GM12865 (cell line): Measurements from ENCODE around the gene AQP10.
"Not testable (repeated sequence)": the region's sequence is repeated elsewhere in the genome, so short reads cannot be mapped to it uniquely, and the experiment has no call there.

Experiments used
- DNase-seq: peaks from one replicate; pipeline ENCODE4 v3.0.0; 2010; ENCODE audit warnings: low read depth
- H3K4me3 ChIP-seq: 2 replicates; pipeline ENCODE4 v1.5.1; 2011; ENCODE audit warnings: mild to moderate bottlenecking, low read depth, low read length, control low read depth
- CTCF ChIP-seq: IDR thresholded peaks from 2 replicates; pipeline ENCODE4 v1.5.1; 2011; ENCODE audit warnings: low read length, control low read depth, low read depth, inconsistent platforms; ENCODE audit not compliant: insufficient read depth; ENCODE audit errors: missing control alignments

Gene AQP10

GRCh38 chr1:154290921-154291320, 30.0 kb upstream of the AQP10 start:
- no peak for TF ChIP-seq CTCF
- no peak for DNase-seq
- H3K4me3 ChIP-seq, result no peak overlapping the region

- no peak for TF ChIP-seq CTCF
- no peak for DNase-seq
- no peak overlapping the region for H3K4me3 ChIP-seq
Observed at GRCh38 chr1:154295408-154296235, 25.3 kb upstream of the AQP10 start.

GRCh38 chr1:154301582-154301981, 19.3 kb upstream of the AQP10 start:
- no peak overlapping the region for H3K4me3 ChIP-seq
- DNase-seq, result no peak
- TF ChIP-seq CTCF, result no peak

GRCh38 chr1:154304664-154305337, 16.1 kb upstream of the AQP10 start:
- TF ChIP-seq CTCF, result no peak
- no peak overlapping the region for H3K4me3 ChIP-seq
- peak; percentile 74 for DNase-seq

GRCh38 chr1:154306151-154306550, 14.7 kb upstream of the AQP10 start:
- no peak overlapping the region for H3K4me3 ChIP-seq
- TF ChIP-seq CTCF, result no peak
- no peak for DNase-seq

GRCh38 chr1:154307670-154308270, 13.1 kb upstream of the AQP10 start:
- DNase-seq, result peak; percentile 31
- not testable (repeated sequence) for H3K4me3 ChIP-seq

- not testable (repeated sequence) for H3K4me3 ChIP-seq, DNase-seq
Observed at GRCh38 chr1:154309136-154309535, 11.8 kb upstream of the AQP10 start.

- DNase-seq, H3K4me3 ChIP-seq: not testable (repeated sequence)
Observed at GRCh38 chr1:154312229-154313065, 8.4 kb upstream of the AQP10 start.
